HCT116 (cell line): ENCODE results near the gene DOHH. TPM values are rescaled to one million over a fixed set of nuclear protein-coding genes. Genes with fewer than 3 reads are reported as not detected.
"Not testable (repeated sequence)": the region's sequence is repeated elsewhere in the genome, so short reads cannot be mapped to it uniquely, and the experiment has no call there.

ENCODE experiments used
- ATAC-seq: fragments of 200-7000 bp; cut with Tn5 transposase; 2 replicates; pipeline ENCODE4 v1.9.1; 2020; ENCODE audit warnings: mild to moderate bottlenecking, moderate library complexity
- BruUV-seq: library from RNA; stranded (reverse); fragments of 400-500 nt; replicated peaks from 2 replicates; lab custom pipeline; 2021; lab: Mats Ljungman, UMichigan
- CTCF ChIA-PET: fragments of 300-600 bp; sonication (Branson Sonifier 250); formaldehyde crosslinking; loops from one replicate; lab custom pipeline; 2021; ENCODE audit warnings: antibody characterized with exemption; lab: Charles Lee
- POLR2A ChIA-PET: fragments of 300-600, 350-600 bp; sonication (Branson Sonifier 250); formaldehyde crosslinking; loops from one replicate; lab custom pipeline; 2021; ENCODE audit warnings: antibody characterized with exemption; lab: Charles Lee
- RAD21 ChIA-PET, 2 experiments: fragments of 300-600 bp; sonication (Branson Sonifier 250); formaldehyde crosslinking; loops; one replicate each; lab custom pipeline; 2023; ENCODE audit warnings: low total read pairs in 2 of 2; ENCODE audit not compliant: uncharacterized antibody in 2 of 2, unreplicated experiment in 2 of 2, low non-redundant PET in 1 of 2; lab: Charles Lee
- DNase-seq: peaks from one replicate; pipeline ENCODE4 v3.0.0-alpha.2; 2010; ENCODE audit warnings: low read depth, low spot score
- H2AFZ ChIP-seq: fragments of 200-600 bp; shearing (Covaris generic), sonication (generic); 2 replicates; pipeline ENCODE4 v1.6.1; 2017; ENCODE audit warnings: low read depth, mixed run types, mixed read lengths, antibody characterized with exemption, low read length; ENCODE audit not compliant: poor library complexity, severe bottlenecking
- H3K27ac ChIP-seq: 2 replicates; pipeline ENCODE4 v1.5.1; 2012; ENCODE audit warnings: low read depth, low read length
- H3K27me3 ChIP-seq: fragments of 200-600 bp; sonication (generic); 2 replicates; pipeline ENCODE4 v1.6.1; 2016; ENCODE audit warnings: mixed run types, low read length, mixed read lengths; ENCODE audit not compliant: insufficient read depth
- H3K36me3 ChIP-seq, 2 experiments: fragments of 200-500 bp in 1 of 2; fragments of 200-600 bp in 1 of 2; sonication (Bioruptor generic) in 1 of 2; sonication (generic) in 1 of 2; 2 replicates each; pipeline versions ENCODE4 v1.5.1 to v1.6.1; 2014 to 2016; ENCODE audit warnings: low read length in 2 of 2, inconsistent platforms in 1 of 2, mixed read lengths in 1 of 2, mixed run types in 1 of 2; ENCODE audit not compliant: insufficient read depth in 2 of 2, control insufficient read depth in 1 of 2
- H3K4me1 ChIP-seq, 2 experiments: fragments of 200-600 bp in 1 of 2; sonication (generic) in 1 of 2; 2 replicates each; pipeline versions ENCODE4 v1.5.1 to v1.6.1; 2012 to 2017; ENCODE audit warnings: low read length in 2 of 2, inconsistent platforms in 1 of 2, mild to moderate bottlenecking in 1 of 2, mixed read lengths in 1 of 2, mixed run types in 1 of 2, moderate library complexity in 1 of 2; ENCODE audit not compliant: insufficient read depth in 2 of 2, control insufficient read depth in 1 of 2
- H3K4me2 ChIP-seq: fragments of 200-600 bp; sonication (generic); 2 replicates; pipeline ENCODE4 v1.6.1; 2017; ENCODE audit warnings: mixed run types, low read length, mixed read lengths
- H3K4me3 ChIP-seq, 2 experiments: fragments of 200-600 bp in 1 of 2; sonication (generic) in 1 of 2; replicated peaks in 1 of 2; 2 replicates each; pipeline ENCODE4 v1.5.1; 2011 to 2016; ENCODE audit warnings: low read length in 2 of 2, control low read depth in 1 of 2, low read depth in 1 of 2, mild to moderate bottlenecking in 1 of 2, mixed read lengths in 1 of 2, mixed run types in 1 of 2
- H3K79me2 ChIP-seq: fragments of 200-600 bp; sonication (generic); 2 replicates; pipeline ENCODE4 v1.6.1; 2017; ENCODE audit warnings: mild to moderate bottlenecking, mixed run types, low read length, moderate library complexity, mixed read lengths; ENCODE audit not compliant: insufficient read depth
- H3K9ac ChIP-seq: fragments of 200-600 bp; sonication (generic); 2 replicates; pipeline ENCODE4 v1.6.1; 2016; ENCODE audit warnings: low read length, mixed read lengths
- H3K9me2 ChIP-seq: fragments of 200-600 bp; sonication (generic), shearing (Covaris generic); 2 replicates; pipeline ENCODE4 v1.6.1; 2017; ENCODE audit warnings: mixed run types, mild to moderate bottlenecking, moderate library complexity; ENCODE audit not compliant: insufficient read depth
- H3K9me3 ChIP-seq, 2 experiments: fragments of 200-500 bp in 1 of 2; fragments of 200-600 bp in 1 of 2; sonication (Bioruptor generic) in 1 of 2; sonication (generic) in 1 of 2; 2 replicates each; pipeline ENCODE4 v1.6.1; 2014 to 2017; ENCODE audit warnings: low read length in 2 of 2, mixed read lengths in 2 of 2, inconsistent platforms in 1 of 2, low read depth in 1 of 2, mild to moderate bottlenecking in 1 of 2, mixed run types in 1 of 2, moderate library complexity in 1 of 2; ENCODE audit not compliant: control insufficient read depth in 1 of 2, insufficient read depth in 1 of 2
- H4K20me1 ChIP-seq: fragments of 200-600 bp; sonication (generic), shearing (Covaris generic); 2 replicates; pipeline ENCODE4 v1.6.1; 2017; ENCODE audit warnings: mixed run types, mild to moderate bottlenecking, moderate library complexity; ENCODE audit not compliant: insufficient read depth
- CTCF ChIP-seq, 3 experiments: fragments of 200-600 bp in 1 of 3; sonication (generic) in 1 of 3; IDR thresholded peaks in 2 of 3; conservative IDR thresholded peaks in 1 of 3; 2 replicates each; pipeline ENCODE4 v1.5.1; 2012 to 2017; ENCODE audit warnings: low read depth in 2 of 3, low read length in 2 of 3, antibody characterized with exemption in 1 of 3, borderline replicate concordance in 1 of 3, control low read depth in 1 of 3, mild to moderate bottlenecking in 1 of 3, mixed read lengths in 1 of 3, mixed run types in 1 of 3, moderate library complexity in 1 of 3; ENCODE audit not compliant: insufficient read depth in 1 of 3
- EGR1 ChIP-seq: IDR thresholded peaks from 2 replicates; pipeline ENCODE4 v1.6.1; 2012; ENCODE audit warnings: low read depth
- EZH2 ChIP-seq: fragments of 200-600 bp; sonication (generic); IDR thresholded peaks from 2 replicates; pipeline ENCODE4 v1.6.1; 2017; ENCODE audit warnings: antibody characterized with exemption, mixed run types
- JUND ChIP-seq: IDR thresholded peaks from 2 replicates; pipeline ENCODE4 v1.6.1; 2012
- MAX ChIP-seq: IDR thresholded peaks from 2 replicates; pipeline ENCODE4 v1.6.1; 2012
- POLR2AphosphoS5 ChIP-seq: IDR thresholded peaks from 2 replicates; pipeline ENCODE4 v1.6.1; 2011; ENCODE audit warnings: mild to moderate bottlenecking, low read depth, low read length, moderate library complexity
- RAD21 ChIP-seq: IDR thresholded peaks from 2 replicates; pipeline ENCODE4 v1.6.1; 2012; ENCODE audit warnings: low read depth, mild to moderate bottlenecking
- SP1 ChIP-seq: IDR thresholded peaks from 2 replicates; pipeline ENCODE4 v1.6.1; 2012; ENCODE audit warnings: low read depth
- SRF ChIP-seq: IDR thresholded peaks from 2 replicates; pipeline ENCODE4 v1.6.1; 2012; ENCODE audit warnings: low read depth
- YY1 ChIP-seq: IDR thresholded peaks from 2 replicates; pipeline ENCODE4 v1.6.1; 2011; ENCODE audit warnings: low read length, low read depth, moderate library complexity, mild to moderate bottlenecking; ENCODE audit not compliant: insufficient replicate concordance; ENCODE audit errors: extremely low read depth
- ZBTB33 ChIP-seq: IDR thresholded peaks from 2 replicates; pipeline ENCODE4 v1.6.1; 2011; ENCODE audit warnings: mild to moderate bottlenecking, low read length, moderate library complexity; ENCODE audit not compliant: insufficient replicate concordance; ENCODE audit errors: extremely low read depth
- ZFX ChIP-seq: fragments of 450-650 bp; IDR thresholded peaks from 2 replicates; pipeline ENCODE4 v1.6.1; 2017
- ZNF274 ChIP-seq: fragments of 200-500 bp; sonication (Bioruptor generic); IDR thresholded peaks from 2 replicates; pipeline ENCODE4 v1.6.1; 2014; ENCODE audit warnings: mild to moderate bottlenecking, low read depth, low read length, inconsistent platforms
- intact Hi-C: fragments of 100-400 bp; cut with micrococcal nuclease; formaldehyde crosslinking; loops from 2 replicates; pipeline ENCODE4 v1.10.0; 2022
- total RNA-seq: library from RNA; stranded (reverse); gene quantifications from one replicate; pipeline ENCODE4 v1.2.1, GENCODE V29; 2021; ENCODE audit not compliant: unreplicated experiment

The DOHH gene
- total RNA-seq, 1 experiment from 2014 or later, result 20.9 TPM

- DNase-seq, result no peak
- no peak overlapping the region for H3K9ac ChIP-seq
- H3K79me2 ChIP-seq, result peaks cover 11% of the 10 kb centered on the region; the same call in 1 of the 2 replicates
- peaks cover 0 to 5% of the 10 kb centered on the region in 2 experiments; a peak in 1 of 4 replicates for H3K4me1 ChIP-seq
- no peak overlapping the region for H2AFZ ChIP-seq
- intact Hi-C loops, result no loop called here
- H3K4me3 ChIP-seq, result no peak overlapping the region
- H3K9me2 ChIP-seq, result no peaks in the 10 kb centered on the region
- no peak overlapping the region for H3K4me2 ChIP-seq
- H3K9me3 ChIP-seq, result no peaks in the 10 kb centered on the region
- no peak overlapping the region for H3K27ac ChIP-seq
- BruUV-seq, result no TSS peak
- TF ChIP-seq SP1 (no peak), JUND (no peak), ZBTB33 (no peak), YY1 (no peak), ZNF274 (no peak), EZH2 (no peak), RAD21 (no peak), SRF (no peak), POLR2AphosphoS5 (no peak), EGR1 (no peak), MAX (no peak), ZFX (no peak), CTCF (IDR thresholded peaks at IDR 0.05 in 2 of 3, conservative IDR thresholded peaks at IDR 0.05 in 1 of 3; ENCODE audit: borderline replicate concordance in 1 of 3, insufficient read depth in 1 of 3, low read depth in 2 of 3, low read length in 2 of 3) (no peak)
- H3K27me3 ChIP-seq, result no peaks in the 10 kb centered on the region
- RAD21 ChIA-PET, result no interaction called here
- peaks cover 3% of the 10 kb centered on the region; the same call in 1 of the 2 replicates for H4K20me1 ChIP-seq
- CTCF ChIA-PET, result no interaction called here
- POLR2A ChIA-PET, result no interaction called here
- ATAC-seq, result no peak
- H3K36me3 ChIP-seq, result peaks cover 13 to 47% of the 10 kb centered on the region in 2 experiments
These were observed 46.6 kb downstream of the DOHH start for GRCh38 chr19:3453840-3454239.

GRCh38 chr19:3452942-3453214 lies 47.6 kb downstream of the DOHH start:
- H3K4me1 ChIP-seq, H3K9ac ChIP-seq, H3K9me3 ChIP-seq, POLR2A ChIA-PET, intact Hi-C loops, H4K20me1 ChIP-seq, DNase-seq, H3K27me3 ChIP-seq, H3K27ac ChIP-seq, RAD21 ChIA-PET, H2AFZ ChIP-seq, H3K4me3 ChIP-seq, H3K4me2 ChIP-seq, BruUV-seq, H3K9me2 ChIP-seq, CTCF ChIA-PET, ATAC-seq: not testable (repeated sequence)
- Histone ChIP-seq H3K79me2 (peaks cover 11% of the 10 kb centered on the region; the same call in 1 of the 2 replicates), H3K36me3 (peaks cover 13 to 52% of the 10 kb centered on the region in 2 experiments)
